ENCODE measurements around the gene IQCB1. TPM values are rescaled to one million over a fixed set of nuclear protein-coding genes. Genes with fewer than 3 reads are reported as not detected.
A peak's percentile ranks its signal among the peaks of the same experiment; 100 is the strongest.

Gene IQCB1
- total and polyA plus RNA-seq, 11 donors: 5.1 to 10.3 (median 6.3) TPM

DNA sequence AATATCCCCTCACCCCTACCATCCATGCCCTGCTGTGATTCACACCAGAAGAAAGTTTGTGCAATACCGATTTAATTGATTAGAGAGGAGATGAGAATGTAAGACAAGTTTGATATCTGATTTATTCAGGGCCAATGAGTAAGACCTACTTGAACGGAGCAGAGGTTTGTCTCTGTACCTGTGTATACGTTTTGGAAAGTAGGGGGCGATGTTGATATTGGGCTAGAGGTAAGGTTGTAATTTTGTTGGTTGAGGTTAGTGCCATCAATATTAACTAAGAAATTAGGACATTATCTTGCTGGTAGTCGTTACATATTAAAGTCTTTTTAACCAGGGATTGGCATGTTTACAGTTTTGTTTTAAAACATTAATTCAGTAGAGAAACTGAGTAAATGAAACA lies 20.7 kb upstream of the IQCB1 start:
- Histone ChIP-seq H3K27ac (no peak overlapping the region), H3K9me3 (no peaks in the 10 kb centered on the region), H3K36me3 (peaks cover 0 to 7% (median 0%) of the 10 kb centered on the region in 9 donors), H3K4me3 (no peak overlapping the region), H3K27me3 (no peaks in the 10 kb centered on the region), H3K4me1 (no peaks in the 10 kb centered on the region)
- DNase-seq: no peak
- TF ChIP-seq, protein P1, sequence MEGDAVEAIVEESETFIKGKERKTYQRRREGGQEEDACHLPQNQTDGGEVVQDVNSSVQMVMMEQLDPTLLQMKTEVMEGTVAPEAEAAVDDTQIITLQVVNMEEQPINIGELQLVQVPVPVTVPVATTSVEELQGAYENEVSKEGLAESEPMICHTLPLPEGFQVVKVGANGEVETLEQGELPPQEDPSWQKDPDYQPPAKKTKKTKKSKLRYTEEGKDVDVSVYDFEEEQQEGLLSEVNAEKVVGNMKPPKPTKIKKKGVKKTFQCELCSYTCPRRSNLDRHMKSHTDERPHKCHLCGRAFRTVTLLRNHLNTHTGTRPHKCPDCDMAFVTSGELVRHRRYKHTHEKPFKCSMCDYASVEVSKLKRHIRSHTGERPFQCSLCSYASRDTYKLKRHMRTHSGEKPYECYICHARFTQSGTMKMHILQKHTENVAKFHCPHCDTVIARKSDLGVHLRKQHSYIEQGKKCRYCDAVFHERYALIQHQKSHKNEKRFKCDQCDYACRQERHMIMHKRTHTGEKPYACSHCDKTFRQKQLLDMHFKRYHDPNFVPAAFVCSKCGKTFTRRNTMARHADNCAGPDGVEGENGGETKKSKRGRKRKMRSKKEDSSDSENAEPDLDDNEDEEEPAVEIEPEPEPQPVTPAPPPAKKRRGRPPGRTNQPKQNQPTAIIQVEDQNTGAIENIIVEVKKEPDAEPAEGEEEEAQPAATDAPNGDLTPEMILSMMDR (IDR thresholded peaks at IDR 0.05): peak in 6 of 12 donors; percentile 6 to 34 (median 26)
- TF ChIP-seq POLR2A (IDR thresholded peaks at IDR 0.05): no peak
- intact Hi-C loops (cut with DNase I): loop anchor here in 1 of 10 donors (10.0 kb wide), 1 partner anchor 139 kb away; no protein-coding TSS in a partner anchor
- WGBS, 4 donors: 36 to 46% (median 41%) methylated on average over 5 of the region's 5 CpGs
- ATAC-seq: no peak

DNA sequence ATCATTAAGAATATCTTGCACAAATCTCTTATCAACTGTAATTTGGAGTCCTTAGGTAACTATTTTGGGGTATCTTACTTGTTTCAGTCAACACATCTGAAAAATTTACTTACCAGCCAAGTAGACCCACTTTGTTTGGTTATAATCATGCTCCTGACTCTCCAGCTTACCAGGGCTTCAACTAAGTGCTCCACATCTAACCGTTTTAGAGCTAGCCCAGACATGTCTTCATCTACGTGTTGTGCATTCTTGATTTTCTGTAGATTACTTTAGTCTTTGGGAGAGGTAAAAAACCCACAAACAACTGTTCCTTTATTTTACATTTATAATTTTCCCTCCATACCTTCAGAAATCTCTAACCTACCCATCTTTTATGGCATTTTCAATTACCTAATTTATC lies 17.4 kb upstream of the IQCB1 start:
- intact Hi-C loops (cut with DNase I): loop anchor here in 1 of 10 donors (10.0 kb wide), 1 partner anchor 143 kb away; no protein-coding TSS in a partner anchor
- no peak overlapping the region for H3K27ac ChIP-seq
- WGBS, 4 donors: 81 to 91% (median 90%) methylated on average over 2 of the region's 2 CpGs
- no peak overlapping the region for H3K4me3 ChIP-seq
- H3K4me1 ChIP-seq: no peaks in the 10 kb centered on the region
- no peak for ATAC-seq
- H3K27me3 ChIP-seq: no peaks in the 10 kb centered on the region
- H3K9me3 ChIP-seq: no peaks in the 10 kb centered on the region
- no peak for TF ChIP-seq POLR2A (IDR thresholded peaks at IDR 0.05)
- TF ChIP-seq, protein P1 (IDR thresholded peaks at IDR 0.05): no peak
- DNase-seq: no peak
- peaks cover 0 to 4% (median 0%) of the 10 kb centered on the region in 9 donors for H3K36me3 ChIP-seq

DNA sequence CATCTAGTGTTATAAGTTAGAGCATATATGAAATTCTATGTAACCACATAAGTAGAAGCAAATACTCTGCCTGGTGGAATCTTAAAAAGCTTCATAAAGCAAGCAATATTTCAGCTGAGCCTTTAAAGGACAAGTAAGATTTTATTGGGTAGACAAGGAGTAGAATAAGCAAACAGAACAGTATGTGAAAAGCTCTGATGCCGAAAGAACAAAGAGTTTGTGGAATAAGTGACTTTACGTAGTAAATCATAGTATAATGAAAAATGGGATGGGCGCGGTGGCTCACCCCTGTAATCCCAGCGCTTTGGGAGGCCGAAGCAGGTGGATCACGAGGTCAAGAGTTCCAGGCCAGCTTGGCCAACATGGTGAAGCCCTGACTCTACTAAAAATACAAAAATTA lies 10.0 kb upstream of the IQCB1 start:
- DNase-seq: peak in 1 of 5 donors; percentile 2
- H3K27ac ChIP-seq: no peak overlapping the region
- no peak for ATAC-seq
- TF ChIP-seq POLR2A (IDR thresholded peaks at IDR 0.05): no peak
- TF ChIP-seq, protein P1 (IDR thresholded peaks at IDR 0.05): no peak
- peaks cover 0 to 23% (median 0%) of the 10 kb centered on the region in 9 donors for H3K36me3 ChIP-seq
- intact Hi-C loops (cut with DNase I): no loop called here
- H3K27me3 ChIP-seq: no peaks in the 10 kb centered on the region
- 94 to 97% (median 95%) methylated on average over 7 of the region's 7 CpGs for WGBS, 4 donors
- H3K9me3 ChIP-seq: no peaks in the 10 kb centered on the region
- H3K4me1 ChIP-seq: no peaks in the 10 kb centered on the region
- no peak overlapping the region for H3K4me3 ChIP-seq

DNA sequence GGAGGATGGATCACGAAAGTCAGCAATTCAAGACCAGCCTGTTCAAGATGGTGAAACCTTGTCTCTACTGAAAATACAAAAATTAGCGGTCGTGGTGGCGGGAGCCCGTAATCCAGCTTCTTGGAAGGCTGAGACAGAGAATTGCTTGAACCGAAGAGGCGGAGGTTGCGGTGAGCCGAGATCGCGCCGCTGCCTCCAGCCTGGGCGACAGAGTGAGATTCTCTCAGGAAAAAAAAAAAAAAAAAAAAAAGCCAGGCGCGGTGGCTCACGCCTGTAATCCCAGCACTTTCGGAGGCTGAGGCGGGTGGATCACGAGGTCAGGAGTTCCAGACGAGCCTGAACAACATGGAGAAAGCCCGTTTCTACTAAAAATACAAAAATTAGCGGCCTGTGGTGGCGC lies 5.1 kb upstream of the IQCB1 start:
- Histone ChIP-seq H3K9me3 (no peaks in the 10 kb centered on the region), H3K4me1 (peaks cover 0 to 11% (median 2%) of the 10 kb centered on the region in 12 donors), H3K4me3 (no peak overlapping the region), H3K27me3 (no peaks in the 10 kb centered on the region), H3K36me3 (peaks cover 0 to 7% (median 0%) of the 10 kb centered on the region in 9 donors), H3K27ac (no peak overlapping the region)
- intact Hi-C loops (cut with DNase I): loop anchor here in 4 of 10 donors (5.0 to 10.0 kb wide), 2 partner anchors 93 to 295 kb away; partner anchors contain the start of genes POLQ (in 3 of the 4) and GOLGB1 (in 1 of the 4)
- TF ChIP-seq POLR2A (IDR thresholded peaks at IDR 0.05): no peak
- TF ChIP-seq, protein P1 (IDR thresholded peaks at IDR 0.05): no peak
- ATAC-seq (no peak), DNase-seq (no peak)
- 93 to 98% (median 96%) methylated on average over 23 of the region's 23 CpGs for WGBS, 4 donors

Measured in heart left ventricle (tissue), 16 donors.